HK-2 (cell line): ENCODE measurements around the gene MAGEB17.
"Not testable (repeated sequence)": the region's sequence is repeated elsewhere in the genome, so short reads cannot be mapped to it uniquely, and the experiment has no call there.

Source experiments
- DNase-seq: peaks from one replicate; pipeline ENCODE4 v3.0.0-alpha.2; 2018; ENCODE audit not compliant: unreplicated experiment

The MAGEB17 gene

GRCh38 chrX:16167181-16167580, at the start of gene MAGEB17:
MAGEB17 (plus strand) TSS chrX:16167481; CDS start chrX:16170383, 2,902 bp downstream.
- DNase-seq = no peak

GRCh38 chrX:16119353-16120220, 47.7 kb upstream of the MAGEB17 start:
- DNase-seq = no peak

- no peak for DNase-seq
Observed at GRCh38 chrX:16120431-16120830, 46.9 kb upstream of the MAGEB17 start.

GRCh38 chrX:16123222-16123786, 44.0 kb upstream of the MAGEB17 start, which contains the start of gene GRPR:
GRPR (plus strand) TSS chrX:16123565; CDS start chrX:16123954, 389 bp downstream.
- peak; percentile 77 for DNase-seq

- no peak for DNase-seq
Observed at GRCh38 chrX:16124201-16124600, 43.1 kb upstream of the MAGEB17 start.

- no peak for DNase-seq
Observed at GRCh38 chrX:16125520-16126149, 41.6 kb upstream of the MAGEB17 start.

- no peak for DNase-seq
Observed at GRCh38 chrX:16130707-16131106, 36.6 kb upstream of the MAGEB17 start.

- DNase-seq = no peak
Observed at GRCh38 chrX:16134936-16135335, 32.3 kb upstream of the MAGEB17 start.

GRCh38 chrX:16136080-16136479, 31.2 kb upstream of the MAGEB17 start:
- DNase-seq = no peak

GRCh38 chrX:16137416-16138107, 29.7 kb upstream of the MAGEB17 start:
- DNase-seq = no peak

- no peak for DNase-seq
Observed at GRCh38 chrX:16138108-16138427, 29.2 kb upstream of the MAGEB17 start.

GRCh38 chrX:16140448-16140847, 26.8 kb upstream of the MAGEB17 start:
- no peak for DNase-seq

GRCh38 chrX:16140983-16141382, 26.3 kb upstream of the MAGEB17 start:
- DNase-seq = no peak

- no peak for DNase-seq
Observed at GRCh38 chrX:16141422-16142245, 25.6 kb upstream of the MAGEB17 start.

GRCh38 chrX:16142246-16142558, 25.1 kb upstream of the MAGEB17 start:
- no peak for DNase-seq

- no peak for DNase-seq
Observed at GRCh38 chrX:16143968-16144367, 23.3 kb upstream of the MAGEB17 start.

- no peak for DNase-seq
Observed at GRCh38 chrX:16144420-16144819, 22.9 kb upstream of the MAGEB17 start.

GRCh38 chrX:16145093-16145492, 22.2 kb upstream of the MAGEB17 start:
- DNase-seq = not testable (repeated sequence)

- DNase-seq = no peak
Observed at GRCh38 chrX:16145656-16146055, 21.6 kb upstream of the MAGEB17 start.

GRCh38 chrX:16148896-16149295, 18.4 kb upstream of the MAGEB17 start:
- DNase-seq = peak; percentile 54

- DNase-seq = no peak
Observed at GRCh38 chrX:16155581-16156096, 11.6 kb upstream of the MAGEB17 start.
